Measurements from ENCODE around the gene MARCKS. TPM values are rescaled to one million over a fixed set of nuclear protein-coding genes. Genes with fewer than 3 reads are reported as not detected.
"Not testable (repeated sequence)": the region's sequence is repeated elsewhere in the genome, so short reads cannot be mapped to it uniquely, and the experiment has no call there.

Gene MARCKS
- total RNA-seq, 2 experiments from 2014 or later, result 0.27 to 0.42 TPM

DNA sequence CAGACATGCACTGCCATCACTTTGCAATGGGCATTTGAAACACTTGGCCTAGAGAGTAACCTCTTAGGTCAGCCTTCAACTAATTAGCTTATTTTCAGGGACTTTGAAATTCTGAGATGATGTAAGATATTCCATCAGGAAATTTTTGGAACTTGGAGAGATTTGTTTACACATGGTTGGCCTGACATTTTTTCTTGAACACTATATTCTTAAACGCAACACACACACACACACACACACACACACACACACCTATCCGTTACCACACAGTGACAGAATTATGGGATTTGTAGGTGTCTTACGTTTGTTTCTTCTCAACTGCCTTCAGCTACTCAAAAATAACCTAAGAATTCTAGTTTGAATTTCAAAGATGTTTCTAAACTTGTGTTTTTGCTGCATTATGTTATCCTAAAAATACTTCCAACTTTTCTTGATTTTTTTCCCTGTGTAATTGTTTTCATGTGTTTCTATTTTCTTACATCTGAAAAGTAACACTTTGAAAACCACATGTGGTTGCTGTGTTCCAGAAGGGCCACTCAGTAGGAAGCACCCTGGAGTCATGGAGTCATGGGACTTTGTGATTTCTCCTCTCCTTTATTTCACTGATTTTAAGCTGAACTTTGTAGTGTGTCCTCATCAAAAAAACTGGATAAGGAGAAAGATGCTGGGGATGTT is 31.9 kb downstream of the MARCKS start:
- Mint-ChIP-seq H3K9me3 (ENCODE audit: low read depth) (peaks cover 3% of the 10 kb centered on the region), H3K36me3 (ENCODE audit: low read depth) (no peaks in the 10 kb centered on the region), H3K27ac (no peak overlapping the region), H3K4me1 (no peaks in the 10 kb centered on the region), H3K4me3 (no peak overlapping the region), H3K27me3 (peaks cover 6% of the 10 kb centered on the region)
- ChIA-PET CTCF (interaction anchor here (0.9 to 1.5 kb wide), 2 partner anchors 8 to 582 kb away, joined by 3 to 6 read pairs; no protein-coding TSS in a partner anchor), POLR2A (interaction anchor here (1.0 kb wide), 1 partner anchor 19 kb away, joined by 3 read pairs; no protein-coding TSS in a partner anchor)
- DNase-seq (no peak), ATAC-seq (no peak)
- intact Hi-C loops (cut with DNase I, micrococcal nuclease), result no loop called here

DNA sequence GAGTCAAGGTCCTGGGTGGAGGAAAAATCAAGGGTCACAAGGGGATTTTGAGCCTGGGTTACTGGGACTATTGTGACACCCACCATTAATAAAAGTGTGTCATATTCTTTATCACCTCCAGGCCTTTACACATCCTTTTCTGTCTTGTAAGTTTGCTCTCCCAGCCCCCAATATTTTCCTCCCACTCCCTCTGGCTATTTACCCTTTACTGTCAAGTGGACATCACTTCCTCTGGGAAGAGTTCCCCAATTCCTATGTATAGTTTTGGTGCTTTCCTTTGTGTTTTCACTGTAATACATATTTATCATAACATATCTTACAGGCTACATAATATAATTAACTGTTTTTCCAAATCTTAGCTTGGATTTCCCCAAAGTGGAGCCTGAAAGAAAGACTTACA is 36.3 kb downstream of the MARCKS start:
- no peaks in the 10 kb centered on the region for H3K36me3 Mint-ChIP-seq (ENCODE audit: low read depth)
- ATAC-seq (no peak), DNase-seq (no peak)
- intact Hi-C loops (cut with DNase I, micrococcal nuclease), result no loop called here
- peaks cover 3% of the 10 kb centered on the region for H3K27me3 Mint-ChIP-seq
- ChIA-PET POLR2A (no interaction called here), CTCF (no interaction called here)
- peaks cover 3% of the 10 kb centered on the region for H3K9me3 Mint-ChIP-seq (ENCODE audit: low read depth)
- no peak overlapping the region for H3K27ac Mint-ChIP-seq
- no peaks in the 10 kb centered on the region for H3K4me1 Mint-ChIP-seq
- H3K4me3 Mint-ChIP-seq, result no peak overlapping the region

DNA sequence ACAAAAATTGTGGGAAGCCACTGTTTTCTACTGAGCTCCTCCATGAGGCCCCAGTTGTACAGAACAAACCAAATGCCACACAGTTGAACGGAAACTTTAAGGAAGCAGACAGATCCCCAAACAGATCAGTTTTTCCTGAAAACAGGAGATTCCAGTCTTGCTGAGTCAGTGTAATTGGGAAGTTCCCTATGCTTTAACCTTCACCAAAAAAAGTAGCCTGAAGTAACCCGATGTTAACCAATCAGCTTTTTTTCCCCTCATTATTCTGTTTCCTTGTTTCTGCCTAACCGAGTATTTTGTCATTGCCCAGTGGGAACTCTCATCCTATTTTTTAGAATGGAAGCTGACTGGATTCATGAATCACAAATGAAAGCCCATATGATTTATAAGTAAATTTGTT is 36.7 kb downstream of the MARCKS start:
- no peaks in the 10 kb centered on the region for H3K4me1 Mint-ChIP-seq
- no peak overlapping the region for H3K4me3 Mint-ChIP-seq
- ATAC-seq, result no peak
- CTCF ChIA-PET, result no interaction called here
- peaks cover 3% of the 10 kb centered on the region for H3K9me3 Mint-ChIP-seq (ENCODE audit: low read depth)
- POLR2A ChIA-PET, result no interaction called here
- no peak overlapping the region for H3K27ac Mint-ChIP-seq
- no peak for DNase-seq
- peaks cover 3% of the 10 kb centered on the region for H3K27me3 Mint-ChIP-seq
- intact Hi-C loops (cut with DNase I, micrococcal nuclease), result no loop called here
- no peaks in the 10 kb centered on the region for H3K36me3 Mint-ChIP-seq (ENCODE audit: low read depth)

DNA sequence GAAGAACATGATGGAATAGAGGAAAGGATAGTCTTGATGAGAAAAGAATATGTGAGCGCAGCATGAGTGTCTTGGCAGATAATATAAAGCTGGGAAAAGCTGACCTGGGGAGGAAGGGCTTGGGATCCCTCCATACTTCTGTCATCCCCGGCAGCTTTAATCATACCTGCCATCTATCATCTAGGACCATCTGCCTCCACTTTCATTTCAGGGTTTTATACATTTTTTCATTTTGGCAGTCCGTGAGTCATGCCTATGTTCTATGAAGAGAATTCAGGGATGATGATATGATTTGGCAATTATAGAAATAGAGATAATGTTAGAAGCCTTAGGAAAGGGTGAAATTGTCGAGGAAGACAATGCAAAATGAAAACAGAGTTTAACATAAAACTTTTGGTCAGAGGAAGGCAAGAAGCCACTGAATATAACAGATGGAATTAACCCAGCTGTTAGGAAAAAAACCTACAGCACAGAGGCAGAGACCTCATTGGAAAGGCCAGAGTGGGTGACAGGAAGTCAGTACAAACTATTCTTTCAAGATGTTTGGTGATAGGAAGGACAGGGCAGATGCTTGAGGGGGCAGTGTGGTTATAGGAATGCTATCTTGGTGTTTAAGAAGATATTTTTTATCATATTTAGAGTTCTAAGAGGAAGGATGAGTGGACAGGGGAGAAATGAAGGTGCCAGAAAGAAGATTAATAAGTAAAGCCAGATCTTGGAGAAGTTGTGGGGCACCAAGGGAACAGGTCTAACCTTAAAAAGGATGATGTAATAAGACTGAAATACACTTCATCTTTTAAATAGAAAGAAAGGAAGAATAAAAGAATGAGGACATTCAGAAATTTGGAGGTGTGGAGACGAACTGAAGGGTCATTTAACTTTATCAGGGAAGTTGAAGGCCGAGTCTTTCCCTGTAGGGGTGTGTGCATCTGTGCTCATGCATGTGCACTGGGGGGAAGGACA is 37.8 kb downstream of the MARCKS start:
- ATAC-seq, result no peak
- no peak overlapping the region for H3K27ac Mint-ChIP-seq
- intact Hi-C loops (cut with DNase I, micrococcal nuclease), result no loop called here
- no peaks in the 10 kb centered on the region for H3K4me1 Mint-ChIP-seq
- CTCF ChIA-PET, result no interaction called here
- DNase-seq, result no peak
- H3K9me3 Mint-ChIP-seq (ENCODE audit: low read depth), result peaks cover 3% of the 10 kb centered on the region
- H3K4me3 Mint-ChIP-seq, result no peak overlapping the region
- POLR2A ChIA-PET, result no interaction called here
- H3K36me3 Mint-ChIP-seq (ENCODE audit: low read depth), result no peaks in the 10 kb centered on the region
- H3K27me3 Mint-ChIP-seq, result peaks cover 3% of the 10 kb centered on the region

DNA sequence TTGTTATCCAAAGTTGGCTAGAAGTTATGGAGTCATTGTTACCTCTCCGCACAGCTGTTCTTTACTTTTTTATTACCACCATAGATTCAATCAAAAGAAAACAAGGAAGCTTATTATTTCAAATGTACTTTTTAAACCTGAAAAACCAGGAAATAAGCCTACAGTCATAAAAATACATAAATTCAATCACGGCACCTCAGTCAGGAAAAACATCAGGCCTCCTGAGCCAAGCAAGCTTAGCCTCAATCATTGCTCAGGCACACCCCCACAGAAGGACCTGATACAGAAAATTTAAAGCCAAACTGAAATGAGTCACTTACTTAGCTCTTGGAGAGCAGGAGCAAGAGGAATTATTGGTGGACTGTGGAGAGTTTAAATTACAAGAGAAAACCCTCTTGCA is 44.3 kb downstream of the MARCKS start:
- ATAC-seq (no peak), DNase-seq (no peak)
- Mint-ChIP-seq H3K36me3 (ENCODE audit: low read depth) (no peaks in the 10 kb centered on the region), H3K27ac (no peak overlapping the region), H3K4me3 (no peak overlapping the region), H3K9me3 (ENCODE audit: low read depth) (no peaks in the 10 kb centered on the region), H3K4me1 (no peaks in the 10 kb centered on the region), H3K27me3 (no peaks in the 10 kb centered on the region)
- intact Hi-C loops (cut with DNase I, micrococcal nuclease), result no loop called here
- ChIA-PET POLR2A (no interaction called here), CTCF (no interaction called here)

DNA sequence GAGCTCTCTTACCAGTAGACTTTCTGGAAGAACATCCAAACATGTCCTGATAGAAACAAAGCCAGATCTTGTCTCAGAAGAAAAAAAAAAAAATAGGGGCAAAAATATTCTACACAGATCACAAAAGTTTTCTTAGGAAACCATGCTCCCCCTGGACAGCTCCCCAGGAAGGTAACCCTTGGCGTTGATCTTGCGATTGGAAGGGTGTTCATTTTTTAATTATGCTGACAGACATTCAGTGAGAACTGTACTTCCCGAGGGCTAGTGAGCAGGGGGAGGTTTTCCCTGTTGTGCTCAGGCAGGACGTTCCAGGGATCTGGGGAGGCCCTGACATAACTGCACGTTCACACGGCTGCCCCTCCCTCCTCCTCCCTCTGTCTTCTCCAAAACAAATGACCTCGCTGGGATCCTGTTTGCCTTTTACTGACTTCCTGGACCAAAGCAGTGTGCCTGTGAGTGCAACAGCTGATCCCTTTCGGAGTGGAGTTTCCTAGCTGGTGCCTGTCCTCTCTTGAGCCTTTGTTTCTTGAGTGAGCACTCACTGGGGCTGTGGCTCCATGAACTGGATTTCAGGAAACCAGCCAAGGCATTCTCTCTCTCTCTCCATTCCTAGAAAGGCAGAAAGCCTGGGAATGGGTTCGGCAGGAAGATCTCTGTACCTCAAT is 46.7 kb downstream of the MARCKS start:
- Mint-ChIP-seq H3K9me3 (ENCODE audit: low read depth) (no peaks in the 10 kb centered on the region), H3K4me3 (no peak overlapping the region), H3K36me3 (ENCODE audit: low read depth) (no peaks in the 10 kb centered on the region), H3K27ac (no peak overlapping the region), H3K4me1 (no peaks in the 10 kb centered on the region), H3K27me3 (no peaks in the 10 kb centered on the region)
- CTCF ChIA-PET, result interaction anchor here (1.3 kb wide), 1 partner anchor 12 kb away, joined by 4 read pairs; no protein-coding TSS in a partner anchor
- POLR2A ChIA-PET, result no interaction called here
- DNase-seq (no peak), ATAC-seq (no peak)
- intact Hi-C loops (cut with DNase I, micrococcal nuclease), result no loop called here

DNA sequence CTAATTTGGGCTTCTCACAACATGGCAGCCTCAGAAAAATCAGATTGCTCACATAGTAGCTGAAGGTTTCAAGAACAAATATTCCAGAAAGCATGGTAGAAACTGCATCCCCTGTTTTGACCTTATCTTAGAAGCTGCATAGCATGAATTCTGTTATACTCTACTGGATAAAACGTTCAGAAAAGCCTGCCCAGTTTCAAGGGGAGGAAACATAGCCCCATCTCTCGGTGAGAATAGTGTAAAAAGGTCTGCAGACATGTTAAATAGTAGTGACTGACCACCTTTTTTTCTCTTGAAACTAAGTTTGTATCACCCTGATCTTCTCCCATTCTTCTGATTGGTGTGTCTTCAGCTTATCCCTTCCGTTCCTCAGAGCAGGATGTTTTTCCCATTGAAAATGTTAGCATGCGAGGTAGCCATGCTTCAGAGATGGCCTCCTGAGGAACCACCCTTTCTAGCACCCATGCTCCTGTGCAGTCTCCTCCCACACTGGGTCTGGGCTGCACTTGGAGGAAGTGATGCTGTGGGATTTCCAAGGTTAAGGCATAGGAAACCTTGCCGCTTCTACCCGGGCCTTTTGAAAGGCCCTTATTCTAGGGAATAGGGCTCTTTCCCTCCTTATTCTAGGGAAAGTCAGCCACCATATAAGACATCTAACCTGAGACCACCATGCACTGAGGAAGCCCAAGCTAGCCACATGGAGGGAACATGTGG is 50.1 kb downstream of the MARCKS start:
- ChIA-PET POLR2A (interaction anchor here (0.8 kb wide), 1 partner anchor 19 kb away, joined by 3 read pairs; no protein-coding TSS in a partner anchor), CTCF (interaction anchor here (0.7 to 2.3 kb wide), 8 partner anchors 9 to 1539 kb away, joined by 3 to 6 read pairs (median 4); no protein-coding TSS in a partner anchor)
- Mint-ChIP-seq H3K36me3 (ENCODE audit: low read depth) (no peaks in the 10 kb centered on the region), H3K4me1 (no peaks in the 10 kb centered on the region), H3K9me3 (ENCODE audit: low read depth) (no peaks in the 10 kb centered on the region), H3K27me3 (peaks cover 5% of the 10 kb centered on the region), H3K4me3 (no peak overlapping the region), H3K27ac (no peak overlapping the region)
- ATAC-seq, result no peak
- no peak for DNase-seq
- intact Hi-C loops (cut with DNase I, micrococcal nuclease), result loop anchor here in 1 of 2 experiments (5.0 kb wide), 1 partner anchor 1125 kb away; no protein-coding TSS in a partner anchor

DNA sequence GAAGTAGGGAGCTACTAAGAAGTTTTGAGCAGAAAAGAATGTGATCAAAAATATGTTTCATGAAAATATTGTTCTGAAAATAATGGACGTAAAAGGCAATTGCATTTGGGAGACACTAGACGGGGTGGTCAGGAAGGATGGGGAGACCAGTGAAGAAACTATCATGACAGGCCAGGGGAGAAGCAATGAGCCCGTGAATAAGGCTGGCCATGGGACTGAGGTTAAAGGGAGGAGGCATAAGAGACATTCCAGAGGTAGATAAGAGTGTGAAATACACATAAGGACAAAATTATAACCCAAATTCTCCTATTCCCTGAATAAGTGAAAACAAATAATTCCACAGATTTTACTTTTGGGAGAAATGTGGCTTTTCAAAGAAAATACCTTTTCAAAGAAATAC is 51.7 kb downstream of the MARCKS start:
- peaks cover 5% of the 10 kb centered on the region for H3K27me3 Mint-ChIP-seq
- CTCF ChIA-PET, result interaction anchor here (0.7 to 2.3 kb wide), 12 partner anchors 8 to 514 kb away, joined by 3 to 8 read pairs (median 5); no protein-coding TSS in a partner anchor
- H3K9me3 Mint-ChIP-seq (ENCODE audit: low read depth), result no peaks in the 10 kb centered on the region
- no peaks in the 10 kb centered on the region for H3K4me1 Mint-ChIP-seq
- H3K27ac Mint-ChIP-seq, result no peak overlapping the region
- no peak for DNase-seq
- intact Hi-C loops (cut with DNase I, micrococcal nuclease), result loop anchor here (1.0 to 5.0 kb wide), 4 partner anchors 602 to 1728 kb away; no protein-coding TSS in a partner anchor
- no peaks in the 10 kb centered on the region for H3K36me3 Mint-ChIP-seq (ENCODE audit: low read depth)
- POLR2A ChIA-PET, result no interaction called here
- no peak for ATAC-seq
- no peak overlapping the region for H3K4me3 Mint-ChIP-seq

DNA sequence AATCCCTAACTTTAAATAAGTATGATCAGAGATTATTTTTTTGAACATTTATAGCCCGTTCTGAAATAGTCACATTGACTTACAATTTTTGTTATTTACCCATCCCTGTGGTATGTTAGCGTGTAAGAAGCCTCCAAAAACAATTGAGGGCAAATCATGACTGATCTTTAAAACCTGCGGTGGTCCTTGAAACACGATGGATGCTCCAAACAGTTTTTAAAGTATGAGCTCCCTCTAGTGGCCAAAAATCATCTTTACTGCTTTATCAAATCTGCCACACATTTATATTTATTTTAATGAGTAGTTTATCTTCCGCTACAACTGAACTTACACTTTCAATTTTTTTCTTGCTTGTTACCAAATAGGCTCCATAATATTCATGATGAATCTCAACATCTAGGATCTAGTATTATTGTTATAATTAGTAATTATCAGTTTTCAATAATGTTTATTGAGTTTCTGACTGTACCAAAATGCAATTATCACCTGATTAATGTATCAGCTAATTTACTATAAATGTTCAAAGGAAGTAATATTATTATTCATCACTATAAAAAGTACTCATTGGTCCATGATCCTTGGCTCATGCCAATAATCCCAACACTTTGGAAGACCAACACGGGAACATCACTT is 52.2 kb downstream of the MARCKS start:
- intact Hi-C loops (cut with DNase I, micrococcal nuclease), result loop anchor here (1.0 to 5.0 kb wide), 4 partner anchors 603 to 1729 kb away; no protein-coding TSS in a partner anchor
- ChIA-PET POLR2A (no interaction called here), CTCF (interaction anchor here (0.6 to 2.3 kb wide), 11 partner anchors 9 to 1729 kb away, joined by 3 to 8 read pairs (median 4); no protein-coding TSS in a partner anchor)
- ATAC-seq (no peak), DNase-seq (no peak)
- Mint-ChIP-seq H3K9me3 (ENCODE audit: low read depth) (no peaks in the 10 kb centered on the region), H3K27ac (no peak overlapping the region), H3K4me3 (no peak overlapping the region), H3K4me1 (no peaks in the 10 kb centered on the region), H3K36me3 (ENCODE audit: low read depth) (no peaks in the 10 kb centered on the region), H3K27me3 (peaks cover 5% of the 10 kb centered on the region)

DNA sequence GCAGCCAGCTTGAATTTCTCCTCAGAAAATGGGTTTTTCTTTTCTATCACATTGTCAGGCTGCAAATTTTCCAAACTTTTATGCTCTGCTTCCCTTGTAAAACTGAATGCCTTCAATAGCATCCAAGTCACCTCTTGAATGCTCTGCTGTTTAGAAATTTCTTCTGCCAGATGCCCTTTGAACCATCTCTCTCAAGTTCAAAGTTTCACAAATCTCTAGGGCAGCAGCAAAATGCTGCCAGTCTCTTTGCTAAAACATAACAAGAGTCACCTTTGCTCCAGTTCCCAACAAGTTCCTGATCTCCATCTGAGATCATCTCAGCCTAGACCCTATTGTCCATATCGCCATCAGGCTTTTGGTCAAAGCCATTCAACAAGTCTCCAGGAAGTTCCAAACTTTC is 53.1 kb downstream of the MARCKS start:
- DNase-seq; H3K9me3 Mint-ChIP-seq (ENCODE audit: low read depth); H3K27me3 Mint-ChIP-seq; H3K4me1 Mint-ChIP-seq; H3K4me3 Mint-ChIP-seq; intact Hi-C loops (cut with DNase I, micrococcal nuclease); H3K36me3 Mint-ChIP-seq (ENCODE audit: low read depth); POLR2A ChIA-PET; H3K27ac Mint-ChIP-seq; ATAC-seq: not testable (repeated sequence)
- CTCF ChIA-PET, result interaction anchor here (0.6 to 1.9 kb wide), 4 partner anchors 11 to 1730 kb away, joined by 3 to 7 read pairs (median 5); no protein-coding TSS in a partner anchor

All from activated CD4-positive, alpha-beta T cell treated with anti-CD3 and anti-CD28 coated beads for 36 hours (primary cell).